HG03039 (cell line): Measurements from ENCODE around the gene CEP290.

Source experiments
- ATAC-seq: cut with Tn5 transposase; IDR thresholded peaks from one replicate; pipeline ENCODE4 v1.9.1; 2021; ENCODE audit warnings: mild to moderate bottlenecking, moderate library complexity; ENCODE audit not compliant: unreplicated experiment

Gene CEP290

GRCh38 chr12:88141774-88142609 is at the start of gene CEP290, which contains the start of gene TMTC3:
CEP290 (minus strand) TSS chr12:88142088; CDS start chr12:88141307, 781 bp downstream.
TMTC3 (plus strand) TSS chr12:88142307; CDS start chr12:88148316, 6,009 bp downstream.
- ATAC-seq, result peak; percentile 96

GRCh38 chr12:88188180-88188579 is 46.3 kb upstream of the CEP290 start:
- no peak for ATAC-seq

- ATAC-seq, result no peak
Observed at GRCh38 chr12:88187571-88187970, 45.7 kb upstream of the CEP290 start.

- peak; percentile 97 for ATAC-seq
Observed at GRCh38 chr12:88185988-88186387, 44.1 kb upstream of the CEP290 start.

GRCh38 chr12:88185279-88185678 is 43.4 kb upstream of the CEP290 start:
- ATAC-seq, result no peak

GRCh38 chr12:88184196-88184595 is 42.3 kb upstream of the CEP290 start:
- no peak for ATAC-seq

GRCh38 chr12:88182416-88182815 is 40.5 kb upstream of the CEP290 start:
- ATAC-seq, result no peak

GRCh38 chr12:88181881-88182280 is 40.0 kb upstream of the CEP290 start:
- no peak for ATAC-seq

- ATAC-seq, result no peak
Observed at GRCh38 chr12:88179436-88180014, 37.6 kb upstream of the CEP290 start.

- no peak for ATAC-seq
Observed at GRCh38 chr12:88175544-88175943, 33.7 kb upstream of the CEP290 start.

- ATAC-seq, result no peak
Observed at GRCh38 chr12:88172844-88173407, 31.0 kb upstream of the CEP290 start.

GRCh38 chr12:88167384-88167783 is 25.5 kb upstream of the CEP290 start:
- ATAC-seq, result no peak

- ATAC-seq, result no peak
Observed at GRCh38 chr12:88166179-88166578, 24.3 kb upstream of the CEP290 start.

- no peak for ATAC-seq
Observed at GRCh38 chr12:88163371-88163770, 21.5 kb upstream of the CEP290 start.

- ATAC-seq, result no peak
Observed at GRCh38 chr12:88156075-88156654, 14.3 kb upstream of the CEP290 start.

GRCh38 chr12:88153959-88154358 is 12.1 kb upstream of the CEP290 start:
- ATAC-seq, result no peak

GRCh38 chr12:88150063-88150462 is 8.2 kb upstream of the CEP290 start:
- no peak for ATAC-seq

- ATAC-seq, result no peak
Observed at GRCh38 chr12:88145567-88146505, 3.9 kb upstream of the CEP290 start.

- no peak for ATAC-seq
Observed at GRCh38 chr12:88144546-88145468, 2.9 kb upstream of the CEP290 start.
